Pericardium fibroblast (primary cell): ENCODE results near the gene FAM177A1. TPM values are rescaled to one million over a fixed set of nuclear protein-coding genes. Genes with fewer than 3 reads are reported as not detected.

Experiments used
- total RNA-seq: library from RNA; depleted of rRNA; stranded (reverse); fragments of >200 nt; gene quantifications from 2 replicates; pipeline ENCODE4 v1.2.3, GENCODE V29; 2015

The FAM177A1 gene
- total RNA-seq: 27.0 and 40.3 TPM in 2 replicates

GRCh38 chr14:35046048-35046750 lies at the start of gene FAM177A1:
TSS of gene FAM177A1 (plus strand) at chr14:35046272. CDS start at chr14:35046464, 192 bp downstream.

GRCh38 chr14:35121887-35122695 lies 76.0 kb downstream of the FAM177A1 start, which contains the start of the genes PPP2R3C and PRORP:
TSS of gene PPP2R3C (minus strand) at chr14:35121990. CDS start at chr14:35121959, 31 bp downstream.
TSS of gene PRORP (plus strand) at chr14:35122552. CDS start at chr14:35123246, 694 bp downstream.

Other genes with a start within 250 kb of the FAM177A1 start
- gene BAZ1A, start 170.9 kb upstream of the FAM177A1 start, total RNA-seq: 20.4 and 23.3 TPM in 2 replicates
- gene SRP54, start 63.3 kb upstream of the FAM177A1 start, total RNA-seq: 30.9 and 52.9 TPM in 2 replicates
- gene PPP2R3C, start 75.7 kb downstream of the FAM177A1 start, total RNA-seq: 31.4 and 32.1 TPM in 2 replicates
- gene PRORP, start 76.3 kb downstream of the FAM177A1 start, total RNA-seq: 15.7 and 23.8 TPM in 2 replicates
- gene PSMA6, start 246.1 kb downstream of the FAM177A1 start, total RNA-seq: 110 and 115 TPM in 2 replicates